ENCODE measurements around the gene EOGT. TPM values are rescaled to one million over a fixed set of nuclear protein-coding genes. Genes with fewer than 3 reads are reported as not detected.

Gene EOGT
- total and polyA plus RNA-seq, 2 donors from 2014 or later, result 7.2 to 28.1 TPM

- Histone ChIP-seq H3K27me3 (ENCODE audit: control insufficient read depth, insufficient read depth, low read length) (no peaks in the 10 kb centered on the region), H3K9me3 (ENCODE audit: control insufficient read depth in 2 of 3, insufficient read depth in 1 of 3, low read length in 3 of 3) (no peaks in the 10 kb centered on the region), H3K9ac (ENCODE audit: low read length in 3 of 3) (peak overlapping the region in 2 of 3 donors; percentile 55 to 69), H3K27ac (ENCODE audit: low read depth in 2 of 2, low read length in 2 of 2) (peak overlapping the region; percentile 90 to 92), H3K36me3 (ENCODE audit: control insufficient read depth in 2 of 3, insufficient read depth in 3 of 3, low read length in 3 of 3) (no peaks in the 10 kb centered on the region), H3K4me3 (ENCODE audit: low read length in 3 of 3) (peak overlapping the region in 2 of 3 donors; percentile 74 to 82), H3K4me1 (ENCODE audit: control insufficient read depth in 2 of 3, insufficient read depth in 2 of 3, low read depth in 1 of 3, low read length in 3 of 3) (peaks cover 0 to 10% (median 6%) of the 10 kb centered on the region in 3 donors)
- FAIRE-seq (no peak), DNase-seq (peak; percentile 59 to 86 (median 69))
- TF ChIP-seq, protein P1, sequence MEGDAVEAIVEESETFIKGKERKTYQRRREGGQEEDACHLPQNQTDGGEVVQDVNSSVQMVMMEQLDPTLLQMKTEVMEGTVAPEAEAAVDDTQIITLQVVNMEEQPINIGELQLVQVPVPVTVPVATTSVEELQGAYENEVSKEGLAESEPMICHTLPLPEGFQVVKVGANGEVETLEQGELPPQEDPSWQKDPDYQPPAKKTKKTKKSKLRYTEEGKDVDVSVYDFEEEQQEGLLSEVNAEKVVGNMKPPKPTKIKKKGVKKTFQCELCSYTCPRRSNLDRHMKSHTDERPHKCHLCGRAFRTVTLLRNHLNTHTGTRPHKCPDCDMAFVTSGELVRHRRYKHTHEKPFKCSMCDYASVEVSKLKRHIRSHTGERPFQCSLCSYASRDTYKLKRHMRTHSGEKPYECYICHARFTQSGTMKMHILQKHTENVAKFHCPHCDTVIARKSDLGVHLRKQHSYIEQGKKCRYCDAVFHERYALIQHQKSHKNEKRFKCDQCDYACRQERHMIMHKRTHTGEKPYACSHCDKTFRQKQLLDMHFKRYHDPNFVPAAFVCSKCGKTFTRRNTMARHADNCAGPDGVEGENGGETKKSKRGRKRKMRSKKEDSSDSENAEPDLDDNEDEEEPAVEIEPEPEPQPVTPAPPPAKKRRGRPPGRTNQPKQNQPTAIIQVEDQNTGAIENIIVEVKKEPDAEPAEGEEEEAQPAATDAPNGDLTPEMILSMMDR (IDR thresholded peaks at IDR 0.05; ENCODE audit: borderline replicate concordance, extremely low read depth, insufficient read depth), result no peak
- intact Hi-C loops (cut with DNase I), result no loop called here
Observed at GRCh38 chr3:69012800-69013252, 658 bp downstream of the EOGT start.

- intact Hi-C loops (cut with DNase I), result no loop called here
- DNase-seq (peak; percentile 37 to 80 (median 68)), FAIRE-seq (no peak)
- TF ChIP-seq, protein P1 (IDR thresholded peaks at IDR 0.05; ENCODE audit: borderline replicate concordance, extremely low read depth, insufficient read depth), result no peak
- Histone ChIP-seq H3K9me3 (ENCODE audit: control insufficient read depth in 2 of 3, insufficient read depth in 1 of 3, low read length in 3 of 3) (no peaks in the 10 kb centered on the region), H3K27ac (ENCODE audit: low read depth in 2 of 2, low read length in 2 of 2) (peak overlapping the region; percentile 90 to 92), H3K9ac (ENCODE audit: low read length in 3 of 3) (peak overlapping the region in 2 of 3 donors; percentile 55 to 69), H3K4me3 (ENCODE audit: low read length in 3 of 3) (peak overlapping the region in 2 of 3 donors; percentile 74 to 82), H3K4me1 (ENCODE audit: control insufficient read depth in 2 of 3, insufficient read depth in 2 of 3, low read depth in 1 of 3, low read length in 3 of 3) (peaks cover 0 to 10% (median 6%) of the 10 kb centered on the region in 3 donors), H3K27me3 (ENCODE audit: control insufficient read depth, insufficient read depth, low read length) (no peaks in the 10 kb centered on the region), H3K36me3 (ENCODE audit: control insufficient read depth in 2 of 3, insufficient read depth in 3 of 3, low read length in 3 of 3) (no peaks in the 10 kb centered on the region)
Observed at GRCh38 chr3:69012100-69012799, 1.2 kb downstream of the EOGT start.

DNA sequence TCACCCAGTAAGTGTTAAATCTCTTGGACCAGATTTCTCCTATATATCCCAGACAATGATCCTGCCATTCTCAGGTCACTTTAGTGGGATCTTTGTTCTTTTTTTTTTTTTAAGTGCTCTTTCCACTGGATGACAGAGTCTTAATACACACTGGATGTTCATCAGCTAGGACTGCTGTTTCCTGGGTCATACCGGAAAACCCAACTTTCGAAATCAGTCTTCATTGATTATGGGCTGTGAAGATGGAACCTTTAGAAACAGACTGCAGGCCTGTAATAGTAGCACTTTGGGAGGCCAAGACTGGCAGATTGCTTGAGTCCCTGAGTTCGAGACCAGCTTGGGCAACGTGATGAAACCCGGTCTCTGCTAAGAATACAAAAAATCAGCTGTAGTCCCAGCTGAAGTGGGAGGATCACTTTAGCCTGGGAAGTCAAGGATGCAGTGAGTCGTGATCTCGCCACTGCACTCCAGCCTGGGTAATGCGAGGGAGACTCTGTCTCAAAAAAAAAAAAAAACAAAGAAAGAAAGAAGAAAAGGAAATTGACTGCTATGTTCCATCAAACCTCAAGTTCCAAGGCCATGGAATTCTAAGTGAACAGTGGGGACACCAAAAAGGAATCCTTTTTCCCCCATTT, 2.3 kb downstream of the EOGT start:
- intact Hi-C loops (cut with DNase I), result no loop called here
- Histone ChIP-seq H3K4me3 (ENCODE audit: low read length in 3 of 3) (no peak overlapping the region), H3K27me3 (ENCODE audit: control insufficient read depth, insufficient read depth, low read length) (no peaks in the 10 kb centered on the region), H3K4me1 (ENCODE audit: control insufficient read depth in 2 of 3, insufficient read depth in 2 of 3, low read depth in 1 of 3, low read length in 3 of 3) (peaks cover 0 to 10% (median 6%) of the 10 kb centered on the region in 3 donors), H3K9ac (ENCODE audit: low read length in 3 of 3) (no peak overlapping the region), H3K27ac (ENCODE audit: low read depth in 2 of 2, low read length in 2 of 2) (no peak overlapping the region), H3K36me3 (ENCODE audit: control insufficient read depth in 2 of 3, insufficient read depth in 3 of 3, low read length in 3 of 3) (peaks cover 0 to 3% (median 0%) of the 10 kb centered on the region in 3 donors), H3K9me3 (ENCODE audit: control insufficient read depth in 2 of 3, insufficient read depth in 1 of 3, low read length in 3 of 3) (no peaks in the 10 kb centered on the region)
- TF ChIP-seq, protein P1 (IDR thresholded peaks at IDR 0.05; ENCODE audit: borderline replicate concordance, extremely low read depth, insufficient read depth), result no peak
- FAIRE-seq, result no peak
- DNase-seq, result no peak
